ENCODE results near the gene TGM6.

DNA sequence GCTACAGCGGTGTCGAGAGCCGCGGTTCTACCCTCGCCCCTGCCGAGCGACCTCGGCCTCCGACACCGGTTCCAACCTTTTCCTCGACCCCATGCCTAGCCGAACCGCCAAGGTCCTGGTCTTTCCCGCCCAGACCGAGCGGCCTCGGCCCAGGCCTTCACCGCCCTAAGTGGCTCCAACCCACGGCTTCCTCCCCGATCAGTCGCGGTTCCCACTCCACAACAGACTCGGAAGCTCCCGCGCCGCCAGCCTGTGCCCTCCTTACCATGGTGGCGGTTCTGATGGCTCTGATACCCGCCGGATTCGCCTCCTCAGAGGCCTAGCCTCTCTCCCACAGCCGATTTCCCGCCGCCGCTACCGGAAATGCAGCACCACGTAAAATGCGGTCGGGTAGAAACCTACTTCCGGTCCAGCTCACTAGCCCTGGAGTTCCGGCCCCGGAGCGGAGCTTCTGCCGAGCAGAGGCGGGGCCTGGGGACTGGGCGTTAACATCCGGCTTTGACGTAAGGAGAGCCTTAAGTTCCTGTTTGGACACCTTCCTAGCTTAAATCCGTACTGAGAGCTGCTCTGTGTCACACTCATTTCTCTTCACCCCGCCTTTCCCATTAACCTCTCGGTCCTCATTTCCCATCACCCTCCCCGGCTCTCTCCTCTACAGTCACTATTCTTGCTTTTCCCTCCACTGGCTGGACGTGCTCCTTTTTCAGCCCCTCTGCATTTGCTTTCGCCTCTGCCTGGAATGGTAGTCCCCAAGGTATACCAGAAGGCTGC, 89.9 kb downstream of the TGM6 start, which contains the start of gene SNRPB:
- TF ChIP-seq, protein P1, sequence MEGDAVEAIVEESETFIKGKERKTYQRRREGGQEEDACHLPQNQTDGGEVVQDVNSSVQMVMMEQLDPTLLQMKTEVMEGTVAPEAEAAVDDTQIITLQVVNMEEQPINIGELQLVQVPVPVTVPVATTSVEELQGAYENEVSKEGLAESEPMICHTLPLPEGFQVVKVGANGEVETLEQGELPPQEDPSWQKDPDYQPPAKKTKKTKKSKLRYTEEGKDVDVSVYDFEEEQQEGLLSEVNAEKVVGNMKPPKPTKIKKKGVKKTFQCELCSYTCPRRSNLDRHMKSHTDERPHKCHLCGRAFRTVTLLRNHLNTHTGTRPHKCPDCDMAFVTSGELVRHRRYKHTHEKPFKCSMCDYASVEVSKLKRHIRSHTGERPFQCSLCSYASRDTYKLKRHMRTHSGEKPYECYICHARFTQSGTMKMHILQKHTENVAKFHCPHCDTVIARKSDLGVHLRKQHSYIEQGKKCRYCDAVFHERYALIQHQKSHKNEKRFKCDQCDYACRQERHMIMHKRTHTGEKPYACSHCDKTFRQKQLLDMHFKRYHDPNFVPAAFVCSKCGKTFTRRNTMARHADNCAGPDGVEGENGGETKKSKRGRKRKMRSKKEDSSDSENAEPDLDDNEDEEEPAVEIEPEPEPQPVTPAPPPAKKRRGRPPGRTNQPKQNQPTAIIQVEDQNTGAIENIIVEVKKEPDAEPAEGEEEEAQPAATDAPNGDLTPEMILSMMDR (IDR thresholded peaks at IDR 0.05): no peak
- TF ChIP-seq POLR2A (IDR thresholded peaks at IDR 0.05): peak; percentile 75 to 98

Measured in adrenal gland (tissue), 5 donors.